HCT116 (cell line): ENCODE data around the gene CORO7.

Source experiments
- CEBPB ChIP-seq: IDR thresholded peaks from 2 replicates; pipeline ENCODE4 v1.6.1; 2012; ENCODE audit warnings: low read depth
- TF ChIP-seq, protein P1 (sequence below), 3 experiments: fragments of 200-600 bp in 1 of 3; sonication (generic) in 1 of 3; IDR thresholded peaks in 2 of 3; conservative IDR thresholded peaks in 1 of 3; 2 replicates each; pipeline ENCODE4 v1.5.1; 2012 to 2017; ENCODE audit warnings: low read depth in 2 of 3, low read length in 2 of 3, antibody characterized with exemption in 1 of 3, borderline replicate concordance in 1 of 3, control low read depth in 1 of 3, mild to moderate bottlenecking in 1 of 3, mixed read lengths in 1 of 3, mixed run types in 1 of 3, moderate library complexity in 1 of 3; ENCODE audit not compliant: insufficient read depth in 1 of 3

DNA sequence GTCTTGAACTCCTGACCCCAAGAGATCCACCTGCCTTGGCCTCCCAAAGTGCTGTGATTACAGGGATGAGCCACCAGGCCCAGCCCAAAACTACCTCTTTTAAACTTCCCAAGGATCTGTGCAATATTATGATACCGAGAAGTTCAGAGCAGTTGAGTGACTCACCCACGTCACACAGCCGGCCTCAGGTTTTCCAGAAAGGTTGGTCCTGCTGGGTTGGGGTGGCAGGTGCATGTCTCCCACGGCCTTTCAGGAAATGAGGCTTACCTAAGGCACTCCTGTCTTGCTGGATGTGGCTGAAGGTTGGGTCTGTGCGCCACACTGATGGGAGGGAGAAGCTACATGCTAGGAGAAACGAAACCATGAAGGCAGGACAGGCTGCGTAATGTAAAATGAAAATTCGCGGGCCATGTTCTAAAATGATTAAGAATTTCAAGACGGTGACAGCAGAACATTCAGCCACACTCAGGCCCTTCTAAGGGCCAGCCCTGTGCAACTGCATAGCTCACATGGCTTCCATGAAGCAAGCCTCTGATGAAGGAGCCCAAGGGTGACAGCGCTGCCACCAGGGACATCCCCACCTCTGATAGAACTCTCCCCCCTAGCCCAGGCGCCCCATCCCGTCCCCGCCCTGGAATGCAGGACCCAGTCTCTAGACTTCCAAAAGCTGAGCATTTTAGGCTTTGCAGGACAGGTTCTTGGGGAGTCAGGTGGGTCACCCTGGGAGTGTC lies 107.1 kb downstream of the CORO7 start:
- no peak for TF ChIP-seq CEBPB
- TF ChIP-seq, protein P1, sequence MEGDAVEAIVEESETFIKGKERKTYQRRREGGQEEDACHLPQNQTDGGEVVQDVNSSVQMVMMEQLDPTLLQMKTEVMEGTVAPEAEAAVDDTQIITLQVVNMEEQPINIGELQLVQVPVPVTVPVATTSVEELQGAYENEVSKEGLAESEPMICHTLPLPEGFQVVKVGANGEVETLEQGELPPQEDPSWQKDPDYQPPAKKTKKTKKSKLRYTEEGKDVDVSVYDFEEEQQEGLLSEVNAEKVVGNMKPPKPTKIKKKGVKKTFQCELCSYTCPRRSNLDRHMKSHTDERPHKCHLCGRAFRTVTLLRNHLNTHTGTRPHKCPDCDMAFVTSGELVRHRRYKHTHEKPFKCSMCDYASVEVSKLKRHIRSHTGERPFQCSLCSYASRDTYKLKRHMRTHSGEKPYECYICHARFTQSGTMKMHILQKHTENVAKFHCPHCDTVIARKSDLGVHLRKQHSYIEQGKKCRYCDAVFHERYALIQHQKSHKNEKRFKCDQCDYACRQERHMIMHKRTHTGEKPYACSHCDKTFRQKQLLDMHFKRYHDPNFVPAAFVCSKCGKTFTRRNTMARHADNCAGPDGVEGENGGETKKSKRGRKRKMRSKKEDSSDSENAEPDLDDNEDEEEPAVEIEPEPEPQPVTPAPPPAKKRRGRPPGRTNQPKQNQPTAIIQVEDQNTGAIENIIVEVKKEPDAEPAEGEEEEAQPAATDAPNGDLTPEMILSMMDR (IDR thresholded peaks at IDR 0.05 in 2 of 3, conservative IDR thresholded peaks at IDR 0.05 in 1 of 3; ENCODE audit: borderline replicate concordance in 1 of 3, insufficient read depth in 1 of 3, low read depth in 2 of 3, low read length in 2 of 3), result no peak
